Endometrial microvascular endothelial cells (primary cell): ENCODE measurements around the gene UNCX. TPM values are rescaled to one million over a fixed set of nuclear protein-coding genes. Genes with fewer than 3 reads are reported as not detected.

Source experiments
- in situ Hi-C: cut with HindIII; loops from 2 replicates; pipeline ENCODE4 v1.10.0; 2017; ENCODE audit warnings: low sequenced_read_pairs, low pct_unique_long_range_greater_than_20kb; ENCODE audit errors: inconsistent ontology term
- total RNA-seq: library from RNA; depleted of rRNA; stranded (reverse); fragments of >200 nt; gene quantifications from one replicate; pipeline ENCODE4 v1.2.3, GENCODE V29; 2015; ENCODE audit errors: inconsistent ontology term

The UNCX gene
- total RNA-seq, 1 donor from 2014 or later: not detected

DNA sequence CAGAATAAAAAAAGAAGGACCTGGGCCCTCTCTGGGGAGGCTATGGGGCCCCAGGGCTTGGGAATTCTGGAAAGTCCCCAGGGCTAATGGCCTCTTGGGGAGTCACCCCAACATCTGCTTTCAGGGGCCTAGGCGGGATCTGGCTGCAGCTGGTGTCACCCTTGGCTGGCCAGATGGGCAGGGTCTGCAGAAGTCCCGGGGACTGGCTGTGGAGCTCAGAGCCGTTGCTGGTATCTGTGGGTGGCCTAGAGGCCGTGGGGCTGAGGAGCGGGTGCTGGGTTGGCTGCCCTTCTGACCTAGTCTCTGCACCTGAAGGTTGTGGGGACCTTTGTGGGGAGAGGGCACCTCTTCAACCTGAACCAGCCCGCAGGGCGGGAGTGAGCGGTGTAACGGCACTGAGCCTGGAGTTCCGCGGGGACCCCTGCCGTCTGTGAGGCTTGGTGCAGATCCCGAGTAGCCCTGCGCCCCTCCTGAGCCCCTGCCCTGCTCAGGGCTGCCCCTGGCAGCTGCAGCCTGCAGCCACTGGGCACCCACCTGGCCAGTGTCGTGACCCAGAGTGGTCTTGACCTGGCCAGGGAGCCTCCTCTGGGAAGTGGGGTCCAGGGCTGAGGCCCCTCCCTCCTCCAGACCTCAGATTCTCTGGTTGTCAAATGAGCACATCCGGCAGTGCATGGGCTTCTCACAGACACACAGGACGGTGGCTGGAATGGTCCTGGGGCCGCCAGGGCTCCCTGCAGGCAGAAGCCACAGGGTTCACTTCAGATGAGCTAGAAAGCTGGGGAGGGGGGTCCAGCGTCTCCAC is 51.5 kb downstream of the UNCX start:
- in situ Hi-C loops: no loop called here

DNA sequence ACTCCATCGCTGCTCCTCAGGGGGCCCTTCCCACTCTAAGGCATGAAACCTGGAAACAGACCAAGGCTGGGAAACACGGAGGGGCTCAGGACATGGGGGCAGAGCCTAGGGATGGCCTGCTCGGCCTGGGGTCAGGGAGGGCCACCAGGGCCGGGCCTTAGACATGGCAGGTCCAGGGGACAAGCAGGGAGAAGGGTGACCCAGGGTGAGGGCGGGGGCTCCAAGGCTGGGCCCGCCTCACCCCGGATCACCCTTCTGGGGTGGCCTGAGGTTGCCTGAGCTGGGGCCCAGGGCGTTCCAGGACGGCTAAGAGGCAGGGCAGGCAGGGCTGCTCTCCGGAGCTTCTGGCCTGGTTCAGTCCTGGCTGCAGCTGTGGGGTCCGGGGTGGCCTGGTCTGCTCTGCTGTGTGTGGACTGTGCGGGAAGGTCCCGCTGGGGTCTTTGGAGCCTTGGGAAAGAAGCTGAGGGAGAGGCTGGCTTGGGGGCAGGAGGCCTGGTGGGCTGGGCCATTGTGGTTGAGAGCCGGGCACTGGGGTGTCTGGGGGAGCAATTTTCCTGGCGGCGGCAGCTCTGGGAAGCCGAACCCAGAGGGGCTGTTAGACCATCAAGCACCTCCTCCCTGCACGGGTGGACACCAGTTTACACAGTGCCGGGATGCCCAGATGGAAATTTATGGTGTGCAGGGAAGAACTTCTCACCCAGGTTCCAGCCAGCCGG is 52.2 kb downstream of the UNCX start:
- in situ Hi-C loops: no loop called here

DNA sequence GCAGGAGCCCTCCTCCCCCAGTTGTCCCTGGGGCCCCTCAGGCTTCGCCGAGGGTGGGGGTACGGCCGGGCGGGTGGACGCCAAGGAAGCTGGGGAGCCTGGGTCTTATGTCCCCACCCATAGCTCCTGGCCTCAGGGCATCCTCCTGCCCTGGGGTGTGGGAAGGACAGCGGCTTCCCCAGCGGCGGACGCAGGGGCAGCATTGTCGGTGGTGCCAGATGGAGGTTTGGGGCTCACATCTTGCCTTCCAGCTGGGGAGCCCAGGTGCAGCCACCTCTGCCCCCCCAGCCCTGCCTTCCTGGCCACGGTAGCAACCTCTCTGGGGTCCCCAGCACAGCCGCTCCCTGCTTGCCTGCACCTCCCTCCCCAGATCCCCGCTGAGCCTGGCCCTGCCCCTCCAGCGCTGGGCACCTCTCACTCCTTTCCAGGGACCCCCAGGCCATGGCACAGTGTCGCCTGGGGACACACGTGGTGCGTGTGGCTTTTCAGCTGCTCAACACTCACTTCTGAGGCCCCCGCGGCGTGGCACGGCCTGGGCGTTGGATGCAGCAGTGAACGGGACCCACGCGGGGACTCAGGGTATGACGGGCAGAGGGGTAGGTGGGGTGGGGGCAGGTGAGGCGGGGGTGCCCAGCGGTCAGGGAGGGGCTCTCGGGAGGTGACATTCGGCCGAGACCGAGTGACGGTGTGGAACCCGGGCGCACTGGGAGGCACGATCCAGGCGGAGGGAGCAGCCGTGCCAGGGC is 53.1 kb downstream of the UNCX start:
- in situ Hi-C loops: no loop called here

Other genes with a start within 250 kb of the UNCX start
- not detected for gene CYP2W1, start 249.7 kb upstream of the UNCX start, total RNA-seq
- 5.2 TPM for gene GPR146, start 188.3 kb upstream of the UNCX start, total RNA-seq
- 0.28 TPM for gene GPER1, start 144.8 kb upstream of the UNCX start, total RNA-seq
- 37.4 TPM for gene ZFAND2A, start 72.7 kb upstream of the UNCX start, total RNA-seq
- 28.2 TPM for gene MICALL2, start 226.6 kb downstream of the UNCX start, total RNA-seq